ENCODE measurements around the gene HOXA13.

Gene HOXA13

DNA sequence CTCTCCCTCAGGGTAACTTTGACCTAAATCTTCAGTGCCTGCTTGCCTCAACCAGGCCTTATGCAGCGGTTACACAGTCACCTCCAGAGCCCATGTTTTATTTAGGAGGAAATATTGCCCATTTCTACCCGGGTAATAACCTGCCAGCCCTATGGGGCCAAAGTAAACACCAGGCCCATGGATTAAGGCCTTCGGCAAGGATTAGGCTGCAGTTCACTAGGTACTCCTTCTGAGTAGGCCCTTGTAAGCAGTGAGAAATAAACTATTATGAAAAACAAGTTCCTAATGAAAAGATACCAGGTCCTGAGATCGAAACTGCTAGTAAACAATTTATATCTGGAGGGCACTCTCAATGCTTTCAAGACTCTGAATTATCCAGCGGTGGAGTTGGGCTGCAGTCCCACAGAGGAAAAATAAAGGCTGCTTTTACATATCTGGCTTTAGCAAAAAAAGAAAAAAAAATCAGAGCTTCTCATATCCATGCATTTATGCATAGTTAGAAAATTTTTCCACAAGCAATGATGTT, 22.0 kb downstream of the HOXA13 start:
- H3K4me2 ChIP-seq, result no peak overlapping the region
- no peak overlapping the region for H3K27ac ChIP-seq
- peaks cover 17 to 36% (median 23%) of the 10 kb centered on the region in 11 experiments for H3K9me3 ChIP-seq (replicated peaks in 1 of 11)
- no peak for TF ChIP-seq Cebpa-rat (IDR thresholded peaks at IDR 0.05)
- peaks cover 100% of the 10 kb centered on the region in 11 experiments for H3K27me3 ChIP-seq
- no peaks in the 10 kb centered on the region for H3K36me3 ChIP-seq
- H3K9ac ChIP-seq, result no peak overlapping the region
- peaks cover 0 to 7% (median 0%) of the 10 kb centered on the region in 10 experiments; a peak in 3 of 20 replicates for H3K4me1 ChIP-seq
- H3K4me3 ChIP-seq, result no peak overlapping the region
- peaks cover 0 to 58% (median 41%) of the 10 kb centered on the region in 11 experiments; a peak in 17 of 22 replicates for H4K20me1 ChIP-seq

DNA sequence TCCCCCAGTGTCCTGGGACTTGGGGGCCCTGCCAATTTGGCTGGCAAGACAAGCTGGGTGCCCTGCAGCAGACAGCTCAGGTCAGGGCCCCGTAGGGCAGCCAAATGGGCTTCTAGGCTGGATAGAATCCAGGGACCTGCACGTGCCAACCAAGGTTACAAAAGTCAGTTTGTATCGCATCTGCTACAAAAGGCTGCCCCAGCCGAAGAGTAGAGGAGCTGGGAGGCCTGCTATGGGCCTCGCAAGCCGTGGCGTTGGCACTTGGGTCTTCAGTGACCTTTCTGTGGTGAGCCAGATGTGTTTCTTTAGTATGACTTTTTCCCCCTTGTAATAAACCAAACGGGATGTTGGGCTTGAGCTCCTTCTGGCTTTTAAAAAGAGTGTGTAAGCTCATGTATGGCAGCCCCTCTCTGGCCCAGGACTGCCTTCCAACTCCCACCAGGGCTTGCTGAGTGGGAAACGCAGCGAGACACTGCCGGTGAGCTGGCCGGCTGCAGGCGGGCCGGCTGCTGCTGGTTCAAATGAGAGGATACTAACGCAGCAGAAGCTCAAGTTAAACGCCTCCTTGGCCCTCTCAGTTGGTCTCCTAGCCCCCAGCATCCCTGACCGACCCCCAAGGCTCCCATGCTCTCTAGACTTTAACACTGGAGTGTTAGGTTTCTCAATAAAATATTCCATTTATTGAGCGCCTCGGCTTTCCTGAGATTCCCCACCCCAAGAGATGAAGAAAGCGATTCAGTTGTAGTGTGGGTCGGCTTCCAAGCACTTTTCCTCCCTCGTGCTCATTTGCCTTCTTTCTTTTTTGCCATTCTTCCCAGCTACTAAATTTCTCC, 22.7 kb downstream of the HOXA13 start:
- Histone ChIP-seq H3K36me3 (no peaks in the 10 kb centered on the region), H4K20me1 (peaks cover 0 to 61% (median 41%) of the 10 kb centered on the region in 11 experiments; a peak in 17 of 22 replicates), H3K9ac (no peak overlapping the region), H3K4me2 (no peak overlapping the region), H3K9me3 (replicated peaks in 1 of 11) (peaks cover 23 to 43% (median 30%) of the 10 kb centered on the region in 11 experiments), H3K4me3 (no peak overlapping the region), H3K4me1 (peaks cover 0 to 7% (median 0%) of the 10 kb centered on the region in 10 experiments; a peak in 3 of 20 replicates), H3K27ac (no peak overlapping the region), H3K27me3 (peaks cover 100% of the 10 kb centered on the region in 11 experiments)
- TF ChIP-seq Cebpa-rat (IDR thresholded peaks at IDR 0.05), result no peak

DNA sequence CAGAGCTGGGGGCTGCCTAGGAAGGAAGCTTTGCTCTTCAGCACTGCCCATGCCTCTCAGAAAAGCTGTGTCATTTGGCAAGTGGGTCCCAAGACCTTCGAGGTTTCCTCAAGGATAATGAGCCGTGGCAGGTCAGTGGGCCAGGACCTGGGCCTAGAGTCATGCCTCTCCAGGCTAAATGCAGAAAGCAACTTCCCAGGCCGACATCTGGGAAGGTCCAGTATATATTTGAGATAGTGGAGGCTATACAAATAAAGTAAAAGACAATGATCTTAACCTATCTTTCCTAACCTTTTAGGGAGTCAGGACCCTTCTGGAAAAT, 23.4 kb downstream of the HOXA13 start:
- Histone ChIP-seq H3K27me3 (peaks cover 100% of the 10 kb centered on the region in 11 experiments), H3K9ac (no peak overlapping the region), H3K4me1 (peaks cover 0 to 7% (median 0%) of the 10 kb centered on the region in 10 experiments; a peak in 3 of 20 replicates), H3K9me3 (replicated peaks in 1 of 11) (peaks cover 23 to 46% (median 33%) of the 10 kb centered on the region in 11 experiments), H3K36me3 (no peaks in the 10 kb centered on the region), H3K4me3 (no peak overlapping the region), H3K4me2 (no peak overlapping the region), H4K20me1 (peaks cover 0 to 68% (median 42%) of the 10 kb centered on the region in 11 experiments; a peak in 17 of 22 replicates), H3K27ac (no peak overlapping the region)
- TF ChIP-seq Cebpa-rat (IDR thresholded peaks at IDR 0.05), result no peak

DNA sequence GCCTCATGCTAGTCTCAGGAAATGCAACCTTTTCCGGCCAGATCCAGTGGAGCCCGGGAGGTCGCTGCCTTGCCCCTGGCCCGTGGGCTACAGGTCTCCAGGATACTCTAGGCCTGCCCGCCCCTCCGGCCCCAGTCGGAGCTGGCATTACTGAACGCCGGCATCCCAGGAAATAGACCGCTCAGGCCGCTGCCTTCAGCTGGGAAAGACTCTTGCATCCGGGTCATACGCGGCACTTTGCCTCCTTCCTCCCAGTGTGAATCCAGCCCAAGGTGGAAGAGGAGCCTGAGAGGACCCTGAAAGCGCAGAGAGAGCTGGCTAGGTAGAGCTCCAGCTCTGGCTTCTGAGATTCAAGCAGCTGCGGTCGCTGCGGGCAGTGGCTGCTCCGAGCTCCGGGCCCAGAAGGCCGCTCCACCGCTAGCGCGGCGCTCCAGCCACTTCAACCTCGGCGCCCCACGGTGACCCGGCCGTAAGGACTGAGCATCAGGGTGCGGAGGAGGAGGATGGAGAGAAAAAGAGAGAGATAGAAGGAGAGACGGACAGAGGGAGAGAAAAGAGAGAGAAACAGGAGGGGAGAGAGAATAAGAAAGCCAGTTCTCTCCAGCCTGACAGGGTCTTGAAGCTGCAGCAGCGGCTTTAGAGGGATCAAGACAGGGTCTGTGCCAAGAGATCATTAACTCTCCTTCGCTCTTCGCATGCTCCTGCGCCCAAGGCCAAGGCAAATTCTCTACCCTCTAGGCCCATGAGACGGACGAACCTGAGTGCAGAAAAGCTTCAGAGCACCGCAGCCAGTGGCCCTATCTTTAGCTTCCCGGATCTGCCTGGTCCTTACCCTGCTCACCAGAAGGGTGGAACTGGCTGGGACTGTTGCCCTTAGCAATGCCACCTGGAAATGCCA, 24.0 kb downstream of the HOXA13 start:
- H4K20me1 ChIP-seq, result peaks cover 0 to 72% (median 48%) of the 10 kb centered on the region in 11 experiments; a peak in 18 of 22 replicates
- peaks cover 0 to 10% (median 0%) of the 10 kb centered on the region in 10 experiments; a peak in 3 of 20 replicates for H3K4me1 ChIP-seq
- H3K27ac ChIP-seq, result no peak overlapping the region
- no peaks in the 10 kb centered on the region for H3K36me3 ChIP-seq
- TF ChIP-seq Cebpa-rat (IDR thresholded peaks at IDR 0.05), result no peak
- H3K9ac ChIP-seq, result no peak overlapping the region
- peaks cover 100% of the 10 kb centered on the region in 11 experiments for H3K27me3 ChIP-seq
- no peak overlapping the region for H3K4me3 ChIP-seq
- H3K4me2 ChIP-seq, result no peak overlapping the region
- peaks cover 23 to 46% (median 33%) of the 10 kb centered on the region in 11 experiments for H3K9me3 ChIP-seq (replicated peaks in 1 of 11)

DNA sequence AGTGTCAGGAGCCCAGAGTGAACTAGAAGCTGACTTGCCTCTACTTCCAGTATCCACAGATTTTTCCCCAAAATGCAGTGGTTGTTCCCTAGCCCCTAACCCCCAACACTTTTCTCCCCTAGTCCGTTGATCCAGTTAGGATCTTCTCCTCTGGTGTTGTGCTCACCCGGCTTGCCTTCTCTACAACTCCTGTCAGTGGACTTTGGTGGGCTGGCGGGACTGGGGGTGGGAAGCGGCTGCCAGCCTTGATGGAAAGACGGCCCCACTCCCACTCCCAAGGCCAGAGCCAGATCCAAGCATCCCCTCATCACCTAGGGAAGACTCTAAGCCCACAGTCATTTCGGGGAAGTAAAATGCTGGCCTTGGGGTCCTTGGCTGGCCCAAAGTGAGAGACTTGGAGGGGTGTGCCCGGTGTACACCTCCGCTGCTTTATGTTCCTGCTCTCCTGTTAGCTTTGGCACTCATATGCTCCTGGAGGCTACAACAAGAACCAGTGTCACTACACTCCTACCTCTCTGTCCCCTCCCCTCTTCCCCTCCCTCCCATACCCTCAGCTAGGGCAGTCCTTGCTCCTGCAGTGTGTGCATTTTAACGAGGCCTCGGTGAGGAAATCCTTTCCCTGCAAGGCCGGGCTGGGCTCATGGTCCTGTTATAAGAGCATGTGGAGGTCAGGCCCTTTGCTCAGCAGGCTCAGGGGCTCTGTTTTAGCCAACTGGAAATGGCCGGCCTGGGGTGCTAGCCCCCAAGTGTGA, 24.8 kb downstream of the HOXA13 start:
- TF ChIP-seq Cebpa-rat (IDR thresholded peaks at IDR 0.05), result no peak
- H3K4me2 ChIP-seq, result no peak overlapping the region
- no peak overlapping the region for H3K27ac ChIP-seq
- H3K4me1 ChIP-seq, result peaks cover 0 to 10% (median 0%) of the 10 kb centered on the region in 10 experiments; a peak in 3 of 20 replicates
- peaks cover 23 to 42% (median 33%) of the 10 kb centered on the region in 11 experiments for H3K9me3 ChIP-seq (replicated peaks in 1 of 11)
- peaks cover 100% of the 10 kb centered on the region in 11 experiments for H3K27me3 ChIP-seq
- peaks cover 0 to 72% (median 50%) of the 10 kb centered on the region in 11 experiments; a peak in 18 of 22 replicates for H4K20me1 ChIP-seq
- no peak overlapping the region for H3K4me3 ChIP-seq
- H3K36me3 ChIP-seq, result no peaks in the 10 kb centered on the region
- H3K9ac ChIP-seq, result no peak overlapping the region

DNA sequence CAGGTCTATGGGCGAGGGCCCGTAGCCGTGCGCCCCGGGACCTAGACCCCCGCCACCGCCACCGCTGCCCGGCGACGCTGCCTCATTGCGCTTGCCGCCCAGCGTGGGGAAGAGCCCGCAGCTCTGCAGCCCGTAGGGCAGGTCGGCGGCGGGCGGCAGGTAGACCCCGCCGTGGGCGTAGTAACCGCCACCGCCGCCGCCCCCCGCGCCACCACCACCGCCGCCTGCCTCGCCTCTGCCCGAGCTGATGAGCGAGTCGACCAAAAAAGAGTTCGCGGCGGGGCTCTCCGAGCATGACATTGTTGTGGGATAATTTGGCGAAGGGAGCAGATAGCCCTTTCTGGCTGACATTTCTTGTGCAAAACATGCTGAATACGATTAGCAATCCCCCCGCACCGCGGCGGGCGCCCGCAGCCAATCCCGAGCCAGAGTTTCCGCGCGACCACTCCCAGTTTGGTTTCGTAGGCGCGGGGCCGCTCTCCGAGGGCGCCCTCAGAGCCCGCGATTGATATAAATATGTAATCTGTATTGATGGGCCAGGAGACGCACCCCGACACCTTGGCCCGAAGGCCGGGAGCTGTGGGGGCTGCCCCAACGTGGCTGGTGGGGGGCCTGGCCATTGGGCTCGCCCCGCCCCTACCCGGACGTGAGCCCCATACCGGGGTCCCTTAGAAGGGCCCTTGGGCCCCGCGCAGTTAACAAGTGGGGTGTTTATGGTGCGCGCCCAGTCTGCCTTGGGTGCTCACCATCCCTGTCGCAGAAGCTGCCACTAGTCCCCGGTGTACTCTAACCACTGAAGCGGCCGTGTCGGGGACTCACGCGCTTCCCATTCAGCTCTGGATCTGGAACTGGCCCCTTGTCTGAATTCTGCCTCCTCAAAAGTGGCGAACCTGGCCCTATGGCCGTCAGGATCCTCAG, 25.7 kb downstream of the HOXA13 start, which contains the start of gene HOXA10:
Gene HOXA10, minus strand, starts transcription at position 365 of the 918 bp plus-strand sequence. Its CDS starts 14 bp downstream, at position 351.
- peak within 1 kb of the TSS; percentile 24 to 72 (median 50); a peak in 19 of 22 replicates for H3K4me2 ChIP-seq
- H3K27me3 ChIP-seq, result peaks cover 100% of the 10 kb centered on the region in 11 experiments
- H3K36me3 ChIP-seq, result no peaks in the 10 kb centered on the region
- no peak for TF ChIP-seq Cebpa-rat (IDR thresholded peaks at IDR 0.05)
- peaks cover 0 to 10% (median 0%) of the 10 kb centered on the region in 10 experiments; a peak in 4 of 20 replicates for H3K4me1 ChIP-seq
- H3K9me3 ChIP-seq (replicated peaks in 1 of 11), result peaks cover 23 to 33% (median 26%) of the 10 kb centered on the region in 11 experiments
- H4K20me1 ChIP-seq, result peaks cover 0 to 79% (median 58%) of the 10 kb centered on the region in 11 experiments; a peak in 18 of 22 replicates
- peak within 1 kb of the TSS; percentile 4 to 60 (median 42); a peak in 16 of 20 replicates for H3K4me3 ChIP-seq
- no peak within 1 kb of the TSS for H3K27ac ChIP-seq
- no peak within 1 kb of the TSS for H3K9ac ChIP-seq

DNA sequence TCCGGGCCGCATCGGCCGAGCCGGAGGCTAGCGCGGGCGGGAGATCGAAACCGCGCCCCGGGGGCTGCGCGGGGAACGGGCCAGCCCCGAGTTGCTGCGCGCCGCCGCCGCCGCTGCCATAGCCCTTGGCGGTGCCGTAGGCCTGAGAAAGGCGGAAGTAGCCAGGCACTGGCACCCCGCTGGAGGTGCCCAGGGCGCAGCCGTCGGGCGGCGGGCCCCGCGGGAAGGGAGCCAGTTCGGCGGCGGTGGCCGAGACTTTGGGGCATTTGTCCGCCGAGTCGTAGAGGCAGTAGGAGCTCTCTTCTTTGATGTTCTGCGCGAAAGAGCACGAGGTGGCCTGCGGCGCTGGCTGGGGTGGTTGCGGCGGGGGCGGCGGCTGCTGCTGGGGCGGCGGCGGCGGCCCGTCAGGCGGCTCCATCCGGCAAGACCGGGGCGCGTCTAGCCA, 26.4 kb downstream of the HOXA13 start:
- Histone ChIP-seq H3K9me3 (replicated peaks in 1 of 11) (peaks cover 23 to 33% (median 26%) of the 10 kb centered on the region in 11 experiments), H3K36me3 (no peaks in the 10 kb centered on the region), H3K27ac (no peak overlapping the region), H3K4me1 (peaks cover 0 to 10% (median 0%) of the 10 kb centered on the region in 10 experiments; a peak in 4 of 20 replicates), H3K27me3 (peaks cover 100% of the 10 kb centered on the region in 11 experiments), H4K20me1 (peaks cover 0 to 86% (median 65%) of the 10 kb centered on the region in 11 experiments; a peak in 18 of 22 replicates), H3K4me3 (peak overlapping the region; percentile 4 to 60 (median 42); a peak in 16 of 20 replicates), H3K9ac (no peak overlapping the region), H3K4me2 (peak overlapping the region; percentile 24 to 72 (median 50); a peak in 19 of 22 replicates)
- no peak for TF ChIP-seq Cebpa-rat (IDR thresholded peaks at IDR 0.05)
